ENCODE data around the gene DNAL4.

Gene DNAL4

GRCh38 chr22:38751422-38752346 is 42.3 kb downstream of the DNAL4 start:
- peak; percentile 95 for DNase-seq (ENCODE audit: low read depth)
- TF ChIP-seq CTCF (IDR thresholded peaks at IDR 0.05; ENCODE audit: control insufficient read depth, extremely low read depth, insufficient read depth) = peak; percentile 20; the same call in 1 of the 2 replicates
- no peak overlapping the region for H3K4me3 ChIP-seq (ENCODE audit: low read depth, low read length)

GRCh38 chr22:38751066-38751421 is 42.9 kb downstream of the DNAL4 start:
- TF ChIP-seq CTCF (IDR thresholded peaks at IDR 0.05; ENCODE audit: control insufficient read depth, extremely low read depth, insufficient read depth) = no peak
- DNase-seq (ENCODE audit: low read depth) = no peak
- H3K4me3 ChIP-seq (ENCODE audit: low read depth, low read length) = no peak overlapping the region

- DNase-seq (ENCODE audit: low read depth) = no peak
- TF ChIP-seq CTCF (IDR thresholded peaks at IDR 0.05; ENCODE audit: control insufficient read depth, extremely low read depth, insufficient read depth) = no peak
- H3K4me3 ChIP-seq (ENCODE audit: low read depth, low read length) = no peak overlapping the region
These were observed 43.3 kb downstream of the DNAL4 start for GRCh38 chr22:38750638-38751037.

GRCh38 chr22:38750104-38750503 is 43.8 kb downstream of the DNAL4 start:
- no peak for DNase-seq (ENCODE audit: low read depth)
- no peak for TF ChIP-seq CTCF (IDR thresholded peaks at IDR 0.05; ENCODE audit: control insufficient read depth, extremely low read depth, insufficient read depth)
- H3K4me3 ChIP-seq (ENCODE audit: low read depth, low read length) = no peak overlapping the region

GRCh38 chr22:38748487-38749136 is 45.3 kb downstream of the DNAL4 start:
- no peak for TF ChIP-seq CTCF (IDR thresholded peaks at IDR 0.05; ENCODE audit: control insufficient read depth, extremely low read depth, insufficient read depth)
- no peak overlapping the region for H3K4me3 ChIP-seq (ENCODE audit: low read depth, low read length)

GRCh38 chr22:38745676-38746460 is 48.1 kb downstream of the DNAL4 start:
- no peak for DNase-seq (ENCODE audit: low read depth)
- TF ChIP-seq CTCF (IDR thresholded peaks at IDR 0.05; ENCODE audit: control insufficient read depth, extremely low read depth, insufficient read depth) = no peak
- no peak overlapping the region for H3K4me3 ChIP-seq (ENCODE audit: low read depth, low read length)

More at GRCh38 chr22:38748487-38749136, 45.3 kb downstream of the DNAL4 start:
- no peak for DNase-seq (ENCODE audit: low read depth)
